GM19468 (cell line): Measurements from ENCODE around the gene HMGB2.

ENCODE experiments used
- ATAC-seq: cut with Tn5 transposase; IDR thresholded peaks from one replicate; pipeline ENCODE4 v1.9.1; 2021; ENCODE audit warnings: mild to moderate bottlenecking, moderate library complexity, moderate number of reproducible peaks; ENCODE audit not compliant: unreplicated experiment; ENCODE audit errors: extremely low read depth

HMGB2 gene

GRCh38 chr4:173334085-173334890 is at the start of gene HMGB2:
Gene HMGB2, minus strand, starts transcription at chr4:173334358. Its CDS starts 709 bp downstream, at chr4:173333649.
- peak; percentile 93 for ATAC-seq

GRCh38 chr4:173382349-173382748 is 48.2 kb upstream of the HMGB2 start:
- ATAC-seq, result no peak

GRCh38 chr4:173381610-173382009 is 47.5 kb upstream of the HMGB2 start:
- no peak for ATAC-seq

- no peak for ATAC-seq
Measured at GRCh38 chr4:173380987-173381386, 46.8 kb upstream of the HMGB2 start.

- ATAC-seq, result no peak
Measured at GRCh38 chr4:173379929-173380328, 45.8 kb upstream of the HMGB2 start.

- no peak for ATAC-seq
Measured at GRCh38 chr4:173374588-173374987, 40.4 kb upstream of the HMGB2 start.

GRCh38 chr4:173371292-173372192 is 37.4 kb upstream of the HMGB2 start:
- peak; percentile 8 for ATAC-seq

GRCh38 chr4:173370477-173371291 is 36.5 kb upstream of the HMGB2 start, which contains the start of gene SAP30:
Gene SAP30, plus strand, starts transcription at chr4:173370954. Its CDS starts 229 bp downstream, at chr4:173371183.
- ATAC-seq, result peak; percentile 59

- ATAC-seq, result no peak
Measured at GRCh38 chr4:173370130-173370476, 35.9 kb upstream of the HMGB2 start.

GRCh38 chr4:173367946-173368345 is 33.8 kb upstream of the HMGB2 start:
- no peak for ATAC-seq

GRCh38 chr4:173367285-173367684 is 33.1 kb upstream of the HMGB2 start:
- no peak for ATAC-seq

GRCh38 chr4:173365359-173365996 is 31.3 kb upstream of the HMGB2 start:
- no peak for ATAC-seq

- no peak for ATAC-seq
Measured at GRCh38 chr4:173362666-173363065, 28.5 kb upstream of the HMGB2 start.

- ATAC-seq, result no peak
Measured at GRCh38 chr4:173360587-173361221, 26.5 kb upstream of the HMGB2 start.

GRCh38 chr4:173357939-173358338 is 23.8 kb upstream of the HMGB2 start:
- ATAC-seq, result no peak

- ATAC-seq, result no peak
Measured at GRCh38 chr4:173347467-173347866, 13.3 kb upstream of the HMGB2 start.

- ATAC-seq, result no peak
Measured at GRCh38 chr4:173346074-173346473, 11.9 kb upstream of the HMGB2 start.

GRCh38 chr4:173345648-173346047 is 11.5 kb upstream of the HMGB2 start:
- ATAC-seq, result no peak

GRCh38 chr4:173343832-173344397 is 9.8 kb upstream of the HMGB2 start:
- no peak for ATAC-seq
